Vagina (tissue), 2 donors: ENCODE measurements around the gene TNFRSF1B. TPM values are rescaled to one million over a fixed set of nuclear protein-coding genes. Genes with fewer than 3 reads are reported as not detected.

Experiments used
- DNase-seq, 2 donors: peaks; one replicate each; pipeline ENCODE4 v3.0.0-alpha.2; 2017; ENCODE audit errors: extremely low spot score in 2 of 2
- H3K27ac ChIP-seq: fragments of 200-600 bp; sonication (generic); one replicate; pipeline ENCODE4 v1.5.1; 2019
- H3K27me3 ChIP-seq: fragments of 200-600 bp; sonication (generic); one replicate; pipeline ENCODE4 v1.5.1; 2019
- H3K36me3 ChIP-seq, 2 donors: fragments of 200-600 bp; sonication (generic); one replicate each; pipeline ENCODE4 v1.5.1; 2017 to 2019
- H3K4me1 ChIP-seq: fragments of 200-600 bp; sonication (generic); one replicate; pipeline ENCODE4 v1.5.1; 2019
- H3K4me3 ChIP-seq, 2 donors: fragments of 200-600 bp; sonication (generic); 1 replicate in 1 of 2; 2 replicates in 1 of 2; pipeline ENCODE4 v1.5.1; 2016 to 2019
- H3K9me3 ChIP-seq: fragments of 200-600 bp; sonication (generic); one replicate; pipeline ENCODE4 v1.5.1; 2019
- CTCF ChIP-seq, 3 experiments: fragments of 450-650 bp in 2 of 3; fragments of 200-600 bp in 1 of 3; sonication (generic) in 1 of 3; IDR thresholded peaks; one replicate each; pipeline ENCODE4 v1.5.1; 2017 to 2019; ENCODE audit warnings: antibody characterized with exemption in 3 of 3, mild to moderate bottlenecking in 2 of 3, moderate library complexity in 2 of 3
- POLR2A ChIP-seq, 2 donors: fragments of 450-650 bp; IDR thresholded peaks; one replicate each; pipeline ENCODE4 v1.6.1; 2017; ENCODE audit warnings: antibody characterized with exemption in 2 of 2, mild to moderate bottlenecking in 2 of 2, moderate library complexity in 2 of 2
- POLR2AphosphoS5 ChIP-seq, 2 donors: sonication (generic); formaldehyde crosslinking; IDR thresholded peaks; one replicate each; pipeline ENCODE4 v1.9.0; 2017; ENCODE audit warnings: antibody characterized with exemption in 2 of 2, mild to moderate bottlenecking in 2 of 2, low read depth in 1 of 2; ENCODE audit not compliant: insufficient read depth in 1 of 2
- intact Hi-C: fragments of 100-400 bp; cut with DNase I; formaldehyde crosslinking; loops from one replicate; pipeline ENCODE4 v1.15.1; 2023
- total RNA-seq: library from RNA; depleted of rRNA; stranded (reverse); fragments of >200 nt; gene quantifications from one replicate; pipeline ENCODE4 v1.2.3, GENCODE V29; 2016

TNFRSF1B gene
- total RNA-seq, 1 donor from 2014 or later: 41.0 TPM

- Histone ChIP-seq H3K9me3 (no peaks in the 10 kb centered on the region), H3K4me1 (peaks cover 6% of the 10 kb centered on the region), H3K36me3 (peaks cover 0 to 26% of the 10 kb centered on the region in 2 donors), H3K27ac (no peak overlapping the region), H3K27me3 (no peaks in the 10 kb centered on the region), H3K4me3 (no peak overlapping the region)
- intact Hi-C loops: no loop called here
- TF ChIP-seq CTCF (IDR thresholded peaks at IDR 0.05): no peak
- TF ChIP-seq POLR2AphosphoS5 (IDR thresholded peaks at IDR 0.05; ENCODE audit: insufficient read depth in 1 of 2, low read depth in 1 of 2): peak in 1 of 2 donors; percentile 16
- TF ChIP-seq POLR2A (IDR thresholded peaks at IDR 0.05): no peak
- DNase-seq: no peak
Measured at GRCh38 chr1:12196641-12197482, 30.1 kb downstream of the TNFRSF1B start.

- Histone ChIP-seq H3K27ac (no peak overlapping the region), H3K27me3 (no peaks in the 10 kb centered on the region), H3K36me3 (peaks cover 0 to 30% of the 10 kb centered on the region in 2 donors), H3K4me3 (no peak overlapping the region), H3K9me3 (no peaks in the 10 kb centered on the region), H3K4me1 (peaks cover 6% of the 10 kb centered on the region)
- intact Hi-C loops: no loop called here
- no peak for DNase-seq
- TF ChIP-seq POLR2AphosphoS5 (IDR thresholded peaks at IDR 0.05; ENCODE audit: insufficient read depth in 1 of 2, low read depth in 1 of 2) (no peak), CTCF (IDR thresholded peaks at IDR 0.05) (no peak), POLR2A (IDR thresholded peaks at IDR 0.05) (no peak)
Measured at GRCh38 chr1:12197483-12197880, 30.7 kb downstream of the TNFRSF1B start.

- intact Hi-C loops: no loop called here
- TF ChIP-seq POLR2A (IDR thresholded peaks at IDR 0.05) (no peak), CTCF (IDR thresholded peaks at IDR 0.05) (no peak), POLR2AphosphoS5 (IDR thresholded peaks at IDR 0.05; ENCODE audit: insufficient read depth in 1 of 2, low read depth in 1 of 2) (no peak)
- no peaks in the 10 kb centered on the region for H3K9me3 ChIP-seq
- H3K27ac ChIP-seq: no peak overlapping the region
- peaks cover 0 to 17% of the 10 kb centered on the region in 2 donors for H3K36me3 ChIP-seq
- DNase-seq: no peak
- H3K4me1 ChIP-seq: no peaks in the 10 kb centered on the region
- no peaks in the 10 kb centered on the region for H3K27me3 ChIP-seq
- no peak overlapping the region for H3K4me3 ChIP-seq
Measured at GRCh38 chr1:12200208-12200607, 33.4 kb downstream of the TNFRSF1B start.

- intact Hi-C loops: no loop called here
- Histone ChIP-seq H3K4me3 (no peak overlapping the region), H3K36me3 (peaks cover 0 to 17% of the 10 kb centered on the region in 2 donors), H3K27me3 (no peaks in the 10 kb centered on the region), H3K27ac (no peak overlapping the region), H3K4me1 (peaks cover 6% of the 10 kb centered on the region), H3K9me3 (no peaks in the 10 kb centered on the region)
- no peak for DNase-seq
- TF ChIP-seq POLR2A (IDR thresholded peaks at IDR 0.05) (no peak), POLR2AphosphoS5 (IDR thresholded peaks at IDR 0.05; ENCODE audit: insufficient read depth in 1 of 2, low read depth in 1 of 2) (no peak), CTCF (IDR thresholded peaks at IDR 0.05) (no peak)
Measured at GRCh38 chr1:12201352-12202189, 34.8 kb downstream of the TNFRSF1B start.
